NCI-H2196 treated with DMSO at 0.1 percent for 48 hours (cell line): ENCODE results near the gene KRTAP4-12.
"Not testable (repeated sequence)": the region's sequence is repeated elsewhere in the genome, so short reads cannot be mapped to it uniquely, and the experiment has no call there.

Source experiments
- DNase-seq: peaks from one replicate; lab custom pipeline; 2025; ENCODE audit not compliant: unreplicated experiment; lab: John Stamatoyannopoulos, UW

The KRTAP4-12 gene

DNA sequence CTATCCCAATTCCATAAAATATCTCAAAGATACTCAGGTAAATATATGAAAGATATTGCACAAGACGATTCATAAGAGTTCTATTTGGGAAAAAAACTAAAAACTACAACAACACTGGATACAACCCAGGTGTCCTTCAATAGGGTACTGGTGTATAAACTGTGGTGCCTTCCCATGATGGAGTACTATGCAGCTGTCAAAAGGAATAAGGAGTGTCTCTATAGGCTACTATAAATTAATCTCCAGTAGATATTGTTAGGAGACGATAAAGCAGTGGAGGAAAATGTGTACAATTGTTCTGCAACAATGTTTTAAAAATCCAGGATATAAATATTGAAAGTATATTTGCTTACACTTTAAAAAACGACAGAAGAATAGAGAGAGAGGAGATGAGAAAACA is 2.4 kb upstream of the KRTAP4-12 start:
- no peak for DNase-seq

DNA sequence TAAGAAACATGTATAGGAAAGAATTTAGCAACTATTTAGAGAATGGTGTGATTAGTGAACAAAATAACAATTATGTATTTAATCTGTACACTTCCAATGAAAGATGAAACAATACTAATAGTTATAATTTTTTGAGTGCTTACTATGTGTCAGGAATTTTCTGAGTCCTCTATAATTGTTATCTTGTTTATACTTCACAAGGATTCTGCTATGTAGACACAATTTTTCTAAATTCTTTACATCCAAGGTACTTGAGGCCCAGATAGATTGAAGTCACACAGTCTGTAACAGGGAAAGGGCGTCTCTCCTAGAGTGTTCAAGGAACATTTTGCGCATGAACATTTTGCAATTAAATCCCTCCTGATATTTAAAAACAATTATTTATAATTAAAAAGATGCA is 1.1 kb upstream of the KRTAP4-12 start:
- DNase-seq = no peak

DNA sequence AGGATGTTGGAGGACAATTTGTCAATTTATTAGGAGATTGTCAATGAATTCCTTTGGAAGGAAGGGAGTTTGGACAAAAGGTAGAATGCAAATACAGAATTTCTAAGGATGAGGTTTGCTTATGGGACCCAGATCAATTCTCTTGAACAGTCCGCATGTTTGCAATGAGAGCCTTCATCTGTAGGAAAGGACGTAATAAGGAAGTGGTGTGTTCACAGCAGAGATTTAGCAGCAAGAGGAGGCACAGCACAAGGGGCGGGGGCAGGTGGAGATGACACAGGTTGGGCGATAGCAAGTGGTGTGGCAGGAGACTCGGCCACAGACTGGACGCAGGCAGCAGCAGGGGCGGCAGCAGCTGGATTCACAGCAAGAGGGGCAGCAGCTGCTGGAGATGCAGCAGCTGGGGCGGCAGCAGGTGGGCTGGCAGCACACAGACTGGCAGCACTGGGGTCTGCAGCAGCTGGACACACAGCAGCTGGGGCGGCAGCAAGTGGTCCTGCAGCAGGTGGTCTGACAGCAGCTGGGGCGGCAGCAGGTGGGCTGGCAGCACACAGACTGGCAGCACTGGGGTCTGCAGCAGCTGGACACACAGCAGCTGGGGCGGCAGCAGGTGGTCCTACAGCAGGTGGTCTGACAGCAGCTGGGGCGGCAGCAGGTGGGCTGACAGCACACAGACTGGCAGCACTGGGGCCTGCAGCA is 541 bp downstream of the KRTAP4-12 start:
- DNase-seq = not testable (repeated sequence)

DNA sequence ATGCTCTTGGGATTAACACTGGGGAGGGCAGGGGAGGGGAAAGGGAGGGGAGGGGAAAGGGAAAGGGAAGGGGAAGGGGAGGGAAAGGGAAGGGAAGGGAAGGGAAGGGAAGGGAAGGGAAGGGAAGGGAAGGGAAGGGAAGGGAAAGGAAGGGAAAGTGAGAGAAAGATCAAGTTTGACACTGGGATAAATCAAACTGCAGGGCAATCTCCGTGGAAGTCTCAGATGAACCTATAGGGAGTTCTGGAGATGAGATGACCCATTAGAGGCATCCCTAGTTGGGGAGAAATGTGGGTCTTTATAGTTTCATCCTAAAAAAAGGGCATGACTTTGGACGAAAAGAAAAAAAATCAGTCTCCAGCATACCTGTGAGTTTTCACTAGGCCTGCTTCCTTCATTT is 2.2 kb downstream of the KRTAP4-12 start:
- no peak for DNase-seq

DNA sequence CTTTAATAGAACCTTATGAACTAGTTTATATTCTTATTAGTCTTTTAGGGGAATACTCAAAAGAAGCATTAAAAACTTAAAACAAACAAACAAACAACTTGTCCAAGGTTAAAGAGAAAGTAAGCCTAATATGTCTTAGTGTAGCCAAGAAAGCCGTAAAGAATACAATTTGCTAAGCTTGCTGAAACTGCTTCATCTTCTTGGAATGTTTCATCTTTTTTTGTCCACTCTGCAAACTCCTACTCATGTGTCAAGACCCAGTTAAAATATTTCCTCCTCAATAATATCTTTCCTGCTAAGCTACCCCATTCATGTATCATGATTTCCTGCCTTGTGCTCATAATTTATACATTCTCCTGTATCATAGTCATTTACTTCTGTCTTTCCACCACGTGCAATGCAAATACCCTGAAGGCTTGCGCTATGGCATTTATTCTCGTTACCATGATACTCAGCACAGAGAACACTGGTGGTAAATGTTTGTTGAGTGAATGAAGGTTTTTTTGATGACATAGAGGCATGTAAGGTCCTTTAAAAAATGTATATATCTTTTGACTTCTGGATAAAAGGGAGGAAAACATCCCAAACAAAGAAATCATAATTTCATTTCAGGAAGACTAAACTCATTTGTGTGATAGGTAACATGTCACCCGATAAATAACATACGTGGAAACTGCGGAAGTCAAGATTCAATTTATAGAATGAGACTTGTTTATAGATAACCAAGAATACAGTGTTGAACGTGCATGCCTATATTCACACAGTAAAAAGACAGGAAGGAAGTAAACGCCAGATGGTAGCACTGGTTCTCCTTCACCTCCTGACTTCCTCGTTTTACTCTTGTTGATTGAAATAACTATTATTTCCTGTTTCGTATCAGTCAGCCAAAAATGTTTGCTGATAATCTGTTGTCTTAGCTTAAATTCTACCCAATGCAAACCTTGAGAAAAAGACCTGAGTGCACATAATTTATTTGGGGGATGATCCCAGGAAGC is 4.0 kb downstream of the KRTAP4-12 start:
- DNase-seq = not testable (repeated sequence)

- DNase-seq = no peak
Observed at GRCh38 chr17:41118721-41119120, 5.3 kb downstream of the KRTAP4-12 start.

- not testable (repeated sequence) for DNase-seq
Observed at GRCh38 chr17:41117846-41118386, 6.1 kb downstream of the KRTAP4-12 start, which contains the start of gene KRTAP4-11. TSS of gene KRTAP4-11 (minus strand) at chr17:41118373. CDS start at chr17:41118315, 58 bp downstream.

- DNase-seq = no peak
Observed at GRCh38 chr17:41116297-41116696, 7.7 kb downstream of the KRTAP4-12 start.

DNA sequence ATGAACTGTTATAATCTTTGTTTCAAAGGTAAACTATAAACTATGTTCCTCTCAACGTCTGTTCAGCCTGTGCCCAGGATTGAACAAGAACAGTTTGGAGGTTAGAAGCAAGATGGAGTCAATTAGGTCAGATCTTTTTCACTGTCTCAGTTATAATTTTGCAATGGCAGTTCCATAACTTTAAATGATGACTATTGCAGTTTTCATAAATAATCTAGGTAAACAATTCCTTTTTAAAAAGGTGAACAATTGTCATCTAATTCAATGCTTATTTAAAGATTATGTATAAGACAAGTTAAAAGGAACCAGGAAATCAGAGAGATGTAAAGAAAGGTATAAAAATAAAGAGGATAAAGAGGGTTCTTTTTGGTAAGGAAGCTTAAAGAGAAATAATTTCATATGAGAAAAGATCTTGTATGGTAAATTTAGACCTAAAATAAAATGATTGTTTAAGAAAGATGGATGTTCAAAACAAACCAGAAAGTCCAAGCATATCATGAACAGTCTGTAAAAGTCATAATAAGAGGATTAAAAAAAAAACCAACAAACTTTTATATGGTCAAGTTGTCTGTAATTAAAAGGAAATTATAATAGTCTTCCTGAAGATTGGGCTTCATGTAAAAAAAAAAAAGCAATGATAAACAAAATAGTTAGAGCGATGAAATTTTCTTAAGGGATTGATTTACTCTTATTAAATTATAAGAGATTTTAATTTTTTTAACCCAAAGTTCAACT is 12.7 kb downstream of the KRTAP4-12 start:
- DNase-seq = no peak

DNA sequence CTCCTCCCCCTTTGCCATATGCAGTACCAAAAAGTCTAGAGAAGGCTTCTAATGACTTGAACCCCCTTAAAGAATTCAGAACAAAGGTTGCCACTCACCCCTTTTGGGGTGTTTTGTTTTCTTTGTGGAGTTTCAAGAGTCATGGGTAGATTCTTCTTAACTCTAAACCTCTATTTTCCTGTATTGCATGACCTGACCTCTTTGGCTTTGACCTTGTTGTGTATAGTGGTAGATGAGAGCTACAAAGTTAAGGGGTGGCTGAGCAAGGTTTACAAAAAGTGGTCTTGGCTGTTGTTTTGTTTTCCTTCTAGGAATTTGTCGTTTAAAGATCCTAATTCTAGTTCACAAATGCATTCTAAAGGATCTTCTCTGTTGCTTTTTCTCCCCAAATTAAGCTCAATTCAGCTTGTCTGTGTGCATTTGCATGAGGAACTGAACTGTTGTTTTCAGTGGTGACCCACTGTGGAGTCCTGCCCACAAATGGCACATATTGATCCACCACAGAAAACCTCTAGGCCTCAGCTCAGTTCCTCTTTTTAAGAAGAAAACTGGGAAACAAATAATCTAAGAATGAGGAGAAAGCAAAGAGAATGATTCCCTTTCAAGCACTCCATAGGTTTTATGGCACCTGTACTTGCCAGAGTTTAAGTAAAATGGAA is 15.1 kb downstream of the KRTAP4-12 start:
- DNase-seq = not testable (repeated sequence)

DNA sequence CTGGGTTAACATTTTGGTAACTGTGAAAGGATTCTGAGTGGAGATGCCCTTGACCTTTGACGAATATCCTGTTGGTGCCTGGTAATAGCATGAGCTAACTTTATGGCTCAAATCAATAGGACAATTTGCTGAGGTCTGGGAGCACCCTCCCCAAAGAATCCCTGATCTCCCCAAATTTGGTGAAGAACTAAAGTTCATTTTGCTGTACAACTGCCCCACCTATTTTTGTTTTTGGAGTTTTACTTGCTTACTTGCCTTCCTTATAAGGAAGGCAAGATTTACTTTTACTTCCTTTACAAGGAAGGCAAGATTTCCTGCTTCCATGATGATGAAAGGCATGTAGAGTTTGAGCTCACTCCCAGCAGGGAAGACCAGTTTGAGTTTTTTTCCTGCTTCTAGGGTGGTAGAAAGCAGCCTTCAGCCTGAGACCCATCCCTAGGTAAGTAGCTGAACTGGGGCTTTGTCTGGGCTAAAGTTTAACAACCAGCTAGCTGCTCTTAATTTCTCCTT is 16.0 kb downstream of the KRTAP4-12 start:
- DNase-seq = no peak

- DNase-seq = not testable (repeated sequence)
Observed at GRCh38 chr17:41105347-41105746, 18.6 kb downstream of the KRTAP4-12 start, which contains the start of gene KRTAP4-9. TSS of gene KRTAP4-9 (plus strand) at chr17:41105389. CDS start at chr17:41105389, 0 bp downstream.

- DNase-seq = not testable (repeated sequence)
Observed at GRCh38 chr17:41104386-41105038, 19.5 kb downstream of the KRTAP4-12 start.

DNA sequence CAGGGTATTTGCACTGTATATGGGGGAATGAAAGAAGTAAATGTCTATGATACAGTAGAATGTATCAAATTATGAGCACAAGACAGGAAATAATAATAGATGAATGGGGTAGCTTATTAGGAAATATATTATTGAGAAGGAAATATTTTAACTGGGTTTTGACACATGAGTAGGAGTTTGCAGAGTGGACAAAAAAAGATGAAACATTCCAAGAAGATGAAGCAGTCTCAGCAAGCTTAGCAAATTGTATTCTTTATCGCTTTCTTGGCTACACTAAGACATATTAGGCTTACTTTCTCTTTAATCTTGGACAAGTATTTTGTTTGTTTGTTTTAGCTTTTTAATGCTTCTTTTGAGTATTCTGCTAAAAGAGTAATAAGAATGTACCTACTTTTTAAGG is 20.1 kb downstream of the KRTAP4-12 start:
- no peak for DNase-seq

DNA sequence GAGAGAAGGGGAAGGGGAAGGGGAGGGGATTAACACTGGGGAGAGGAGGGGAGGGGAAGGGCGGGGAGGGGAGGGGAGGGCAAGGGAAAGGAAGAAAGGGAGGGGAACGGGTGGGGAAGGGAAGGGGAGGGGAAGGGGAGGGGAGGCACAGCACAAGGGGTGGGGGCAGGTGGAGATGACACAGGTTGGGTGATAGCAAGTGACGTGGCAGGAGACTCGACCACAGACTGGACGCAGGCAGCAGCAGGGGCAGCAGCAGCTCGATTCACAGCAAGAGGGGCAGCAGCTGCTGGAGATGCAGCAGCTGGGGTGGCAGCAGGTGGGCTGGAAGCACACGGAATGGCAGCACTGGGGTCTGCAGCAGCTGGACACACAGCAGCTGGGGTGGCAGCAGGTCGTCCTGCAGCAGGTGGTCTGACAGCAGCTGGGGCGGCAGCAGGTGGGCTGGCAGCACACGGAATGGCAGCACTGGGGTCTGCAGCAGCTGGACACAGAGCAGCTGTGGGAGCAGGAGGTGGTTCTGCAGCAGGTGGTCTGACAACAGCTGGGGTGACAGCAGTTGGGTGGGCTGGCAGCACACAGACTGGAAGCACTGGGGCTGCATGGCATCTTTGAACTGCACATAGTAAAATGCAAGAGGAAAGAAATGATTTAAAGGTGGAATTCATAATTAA is 22.3 kb downstream of the KRTAP4-12 start, which contains the start of gene KRTAP4-16:
Gene KRTAP4-16, minus strand, starts transcription at position 624 of the 674 bp plus-strand sequence. Its CDS starts 0 bp downstream, at position 624.
- no peak for DNase-seq

- DNase-seq = not testable (repeated sequence)
Observed at GRCh38 chr17:41099682-41100480, 24.1 kb downstream of the KRTAP4-12 start.

GRCh38 chr17:41098481-41098880 is 25.5 kb downstream of the KRTAP4-12 start:
- no peak for DNase-seq

GRCh38 chr17:41098042-41098441 is 25.9 kb downstream of the KRTAP4-12 start, which contains the start of gene KRTAP4-8:
TSS of gene KRTAP4-8 (minus strand) at chr17:41098142. CDS start at chr17:41098084, 58 bp downstream.
- DNase-seq = no peak
